ENCODE measurements around the gene SIX4.
"Not testable (repeated sequence)": the region's sequence is repeated elsewhere in the genome, so short reads cannot be mapped to it uniquely, and the experiment has no call there.

Gene SIX4

DNA sequence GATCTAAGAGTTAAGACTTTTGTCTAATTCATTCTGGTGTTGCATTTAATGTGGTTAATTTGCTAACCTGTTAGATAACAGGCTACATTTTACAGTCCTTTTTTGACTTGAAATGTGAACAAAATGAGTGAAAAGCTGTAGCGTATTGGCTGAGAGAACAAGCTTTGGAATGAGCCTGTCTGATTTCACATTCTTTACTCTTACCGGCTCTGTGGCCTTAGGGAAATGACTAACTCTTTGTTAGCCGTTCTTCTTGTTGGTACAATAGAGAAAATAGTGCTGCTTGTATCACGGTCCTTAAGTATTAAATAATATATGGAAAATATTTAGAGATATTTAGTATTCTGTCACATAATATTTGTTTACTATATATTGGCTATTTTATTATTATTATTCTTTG lies 12.3 kb upstream of the SIX4 start:
- H3K4me3 ChIP-seq (ENCODE audit: low read length): no peak overlapping the region
- no peaks in the 10 kb centered on the region for H3K36me3 ChIP-seq (replicated peaks; ENCODE audit: low read depth, low read length)
- no peak overlapping the region for H3K9ac ChIP-seq (ENCODE audit: low read length)
- peaks cover 63% of the 10 kb centered on the region for H3K79me2 ChIP-seq (ENCODE audit: low read length)
- no peaks in the 10 kb centered on the region for H3K9me3 ChIP-seq (ENCODE audit: insufficient read depth, low read length)
- no peak for TF ChIP-seq EZH2phosphoT487 (IDR thresholded peaks at IDR 0.05; ENCODE audit: low read depth)
- TF ChIP-seq, protein P1, sequence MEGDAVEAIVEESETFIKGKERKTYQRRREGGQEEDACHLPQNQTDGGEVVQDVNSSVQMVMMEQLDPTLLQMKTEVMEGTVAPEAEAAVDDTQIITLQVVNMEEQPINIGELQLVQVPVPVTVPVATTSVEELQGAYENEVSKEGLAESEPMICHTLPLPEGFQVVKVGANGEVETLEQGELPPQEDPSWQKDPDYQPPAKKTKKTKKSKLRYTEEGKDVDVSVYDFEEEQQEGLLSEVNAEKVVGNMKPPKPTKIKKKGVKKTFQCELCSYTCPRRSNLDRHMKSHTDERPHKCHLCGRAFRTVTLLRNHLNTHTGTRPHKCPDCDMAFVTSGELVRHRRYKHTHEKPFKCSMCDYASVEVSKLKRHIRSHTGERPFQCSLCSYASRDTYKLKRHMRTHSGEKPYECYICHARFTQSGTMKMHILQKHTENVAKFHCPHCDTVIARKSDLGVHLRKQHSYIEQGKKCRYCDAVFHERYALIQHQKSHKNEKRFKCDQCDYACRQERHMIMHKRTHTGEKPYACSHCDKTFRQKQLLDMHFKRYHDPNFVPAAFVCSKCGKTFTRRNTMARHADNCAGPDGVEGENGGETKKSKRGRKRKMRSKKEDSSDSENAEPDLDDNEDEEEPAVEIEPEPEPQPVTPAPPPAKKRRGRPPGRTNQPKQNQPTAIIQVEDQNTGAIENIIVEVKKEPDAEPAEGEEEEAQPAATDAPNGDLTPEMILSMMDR (IDR thresholded peaks at IDR 0.05; ENCODE audit: low read depth, low read length): no peak
- H3K27me3 ChIP-seq (ENCODE audit: low read depth, low read length): no peaks in the 10 kb centered on the region
- H4K20me1 ChIP-seq (ENCODE audit: insufficient read depth, low read length): peaks cover 12% of the 10 kb centered on the region; the same call in 1 of the 2 replicates
- peaks cover 15% of the 10 kb centered on the region for H3K4me1 ChIP-seq (ENCODE audit: low read length)
- peak overlapping the region; percentile 90; the same call in 1 of the 2 replicates for H3K4me2 ChIP-seq (ENCODE audit: low read length)
- H2AFZ ChIP-seq (ENCODE audit: low read depth, low read length): no peak overlapping the region
- no peak overlapping the region for H3K27ac ChIP-seq (ENCODE audit: low read length)

DNA sequence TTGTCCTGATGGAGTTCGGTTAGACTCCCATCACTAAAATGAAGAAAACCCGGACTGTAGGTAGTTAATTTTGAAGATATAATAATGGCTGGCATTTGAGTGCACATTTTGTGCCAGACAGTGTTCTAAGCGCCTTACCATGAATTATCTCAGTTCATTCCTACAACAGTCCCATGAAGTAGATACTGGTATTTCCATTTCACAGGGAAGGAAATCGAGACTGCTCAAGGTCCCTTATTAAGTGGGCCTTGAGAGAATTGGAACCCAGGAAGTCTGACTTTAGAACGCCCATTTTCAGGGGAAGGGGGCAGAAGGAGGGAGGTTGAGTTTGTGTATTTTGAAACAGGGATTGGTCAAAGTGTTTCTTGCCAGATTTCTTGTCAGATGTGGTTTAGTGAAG lies 11.3 kb upstream of the SIX4 start:
- Histone ChIP-seq H3K9ac (ENCODE audit: low read length) (peak overlapping the region; percentile 79), H3K27ac (ENCODE audit: low read length) (no peak overlapping the region), H3K4me3 (ENCODE audit: low read length) (peak overlapping the region; percentile 85), H4K20me1 (ENCODE audit: insufficient read depth, low read length) (peaks cover 10% of the 10 kb centered on the region; the same call in 1 of the 2 replicates), H3K4me2 (ENCODE audit: low read length) (peak overlapping the region; percentile 90), H3K9me3 (ENCODE audit: insufficient read depth, low read length) (no peaks in the 10 kb centered on the region), H3K79me2 (ENCODE audit: low read length) (peaks cover 55% of the 10 kb centered on the region), H3K4me1 (ENCODE audit: low read length) (peaks cover 15% of the 10 kb centered on the region), H3K27me3 (ENCODE audit: low read depth, low read length) (no peaks in the 10 kb centered on the region), H3K36me3 (replicated peaks; ENCODE audit: low read depth, low read length) (no peaks in the 10 kb centered on the region), H2AFZ (ENCODE audit: low read depth, low read length) (no peak overlapping the region)
- TF ChIP-seq, protein P1 (IDR thresholded peaks at IDR 0.05; ENCODE audit: low read depth, low read length): no peak
- no peak for TF ChIP-seq EZH2phosphoT487 (IDR thresholded peaks at IDR 0.05; ENCODE audit: low read depth)

DNA sequence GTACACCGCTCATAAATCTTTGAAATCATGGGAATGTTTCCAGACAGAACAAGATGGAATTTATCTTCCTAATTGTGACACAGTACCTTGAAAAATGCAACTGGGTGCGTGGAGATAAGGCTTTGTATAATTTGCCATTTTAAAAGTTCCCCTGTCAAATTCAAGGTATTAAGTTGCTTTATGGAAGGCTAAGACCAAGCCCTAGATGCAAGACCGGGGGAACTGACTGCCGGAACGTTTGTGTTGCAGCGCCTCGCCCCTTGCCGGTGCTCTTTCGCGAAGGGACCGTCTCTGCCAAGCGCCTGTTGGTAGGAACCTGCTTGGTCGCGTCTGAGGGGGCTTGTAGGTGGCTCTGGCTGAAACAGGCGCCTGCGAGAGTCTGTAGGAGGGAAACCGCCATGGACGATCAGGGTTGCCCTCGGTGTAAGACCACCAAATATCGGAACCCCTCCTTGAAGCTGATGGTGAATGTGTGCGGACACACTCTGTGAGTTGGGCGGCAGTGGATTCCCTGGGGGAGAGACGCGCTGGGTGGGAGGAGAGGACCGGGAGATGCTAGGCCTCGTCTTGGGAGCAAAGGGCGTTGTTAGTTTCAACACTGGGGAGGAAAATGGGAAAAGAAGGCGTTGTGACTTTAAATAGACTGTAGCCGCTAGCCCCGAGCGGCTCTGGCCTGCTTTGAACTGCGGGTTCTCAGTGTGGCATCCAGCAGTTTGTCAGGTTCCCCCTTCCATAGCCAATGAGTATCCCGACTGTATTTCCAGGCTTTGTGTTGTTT lies 10.5 kb upstream of the SIX4 start, which contains the start of gene MNAT1:
Gene MNAT1 (plus strand): TSS at position 297 of the 778 bp plus-strand sequence. CDS start 102 bp downstream, at position 399.
- Histone ChIP-seq H3K4me1 (ENCODE audit: low read length) (peaks cover 15% of the 10 kb centered on the region), H3K4me3 (ENCODE audit: low read length) (peak within 1 kb of the TSS; percentile 85), H3K27me3 (ENCODE audit: low read depth, low read length) (no peaks in the 10 kb centered on the region; the same call in 1 of the 2 replicates), H3K4me2 (ENCODE audit: low read length) (peak within 1 kb of the TSS; percentile 90), H2AFZ (ENCODE audit: low read depth, low read length) (peak within 1 kb of the TSS; percentile 96), H3K9me3 (ENCODE audit: insufficient read depth, low read length) (no peaks in the 10 kb centered on the region), H3K79me2 (ENCODE audit: low read length) (peaks cover 49% of the 10 kb centered on the region), H4K20me1 (ENCODE audit: insufficient read depth, low read length) (peaks cover 10% of the 10 kb centered on the region; the same call in 1 of the 2 replicates), H3K36me3 (replicated peaks; ENCODE audit: low read depth, low read length) (no peaks in the 10 kb centered on the region), H3K9ac (ENCODE audit: low read length) (peak within 1 kb of the TSS; percentile 79), H3K27ac (ENCODE audit: low read length) (no peak within 1 kb of the TSS; the same call in 1 of the 2 replicates)
- TF ChIP-seq, protein P1 (IDR thresholded peaks at IDR 0.05; ENCODE audit: low read depth, low read length): no peak
- TF ChIP-seq EZH2phosphoT487 (IDR thresholded peaks at IDR 0.05; ENCODE audit: low read depth): no peak

DNA sequence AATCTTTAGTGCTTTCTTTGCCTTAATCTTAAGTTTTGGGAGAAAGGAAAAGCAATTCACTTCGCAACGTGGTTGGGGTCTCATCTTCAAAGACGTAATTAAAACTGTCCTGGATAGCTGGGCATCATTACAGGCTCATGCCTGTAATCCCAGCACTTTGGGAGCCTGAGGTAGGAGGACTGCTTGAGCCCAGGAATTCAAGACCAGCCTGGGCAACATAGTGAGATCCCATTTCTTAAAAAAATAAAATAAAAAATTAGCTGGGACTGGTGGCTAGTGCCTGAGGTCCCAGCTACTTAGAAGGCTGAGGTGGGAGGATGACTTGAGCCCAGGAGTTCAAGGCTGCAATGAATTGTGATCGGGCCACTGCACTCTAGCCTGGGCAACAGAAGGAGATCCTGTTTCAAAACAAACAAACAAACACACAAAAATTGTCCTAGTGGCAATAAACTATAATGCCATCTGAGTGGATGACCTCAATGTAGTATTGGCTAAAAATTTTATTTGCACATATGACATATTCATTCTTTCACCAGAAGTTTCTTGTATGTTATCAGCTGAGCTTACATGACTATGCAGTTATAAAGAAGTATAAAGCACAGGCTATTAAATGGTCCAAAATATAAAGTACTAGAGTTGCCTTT lies 8.8 kb upstream of the SIX4 start:
- no peaks in the 10 kb centered on the region for H3K9me3 ChIP-seq (ENCODE audit: insufficient read depth, low read length)
- no peaks in the 10 kb centered on the region; the same call in 1 of the 2 replicates for H3K27me3 ChIP-seq (ENCODE audit: low read depth, low read length)
- H3K36me3 ChIP-seq (replicated peaks; ENCODE audit: low read depth, low read length): no peaks in the 10 kb centered on the region
- H2AFZ ChIP-seq (ENCODE audit: low read depth, low read length): no peak overlapping the region
- H3K9ac ChIP-seq (ENCODE audit: low read length): no peak overlapping the region
- H3K4me2 ChIP-seq (ENCODE audit: low read length): no peak overlapping the region
- 0 out of 2 replicates have a peak, but pooled peaks cover 5% of the 10 kb centered on the region for H4K20me1 ChIP-seq (ENCODE audit: insufficient read depth, low read length)
- peaks cover 15% of the 10 kb centered on the region for H3K4me1 ChIP-seq (ENCODE audit: low read length)
- H3K27ac ChIP-seq (ENCODE audit: low read length): no peak overlapping the region
- TF ChIP-seq, protein P1 (IDR thresholded peaks at IDR 0.05; ENCODE audit: low read depth, low read length): no peak
- no peak for TF ChIP-seq EZH2phosphoT487 (IDR thresholded peaks at IDR 0.05; ENCODE audit: low read depth)
- H3K79me2 ChIP-seq (ENCODE audit: low read length): peaks cover 32% of the 10 kb centered on the region
- no peak overlapping the region for H3K4me3 ChIP-seq (ENCODE audit: low read length)

DNA sequence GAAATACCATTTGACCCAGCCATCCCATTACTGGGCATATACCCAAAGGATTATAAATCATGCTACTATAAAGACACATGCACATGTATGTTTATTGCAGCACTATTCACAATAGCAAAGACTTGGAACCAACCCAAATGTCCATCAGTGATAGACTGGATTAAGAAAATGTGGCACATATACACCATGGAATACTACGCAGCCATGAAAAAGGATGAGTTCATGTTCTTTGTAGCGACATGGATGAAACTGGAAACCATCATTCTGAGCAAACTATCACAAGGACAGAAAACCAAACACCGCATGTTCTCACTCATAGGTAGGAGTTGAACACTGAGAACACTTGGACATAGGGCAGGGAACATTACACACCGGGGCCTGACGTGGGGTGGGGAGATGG lies 7.1 kb upstream of the SIX4 start:
- not testable (repeated sequence) for H3K9ac ChIP-seq (ENCODE audit: low read length); H3K4me3 ChIP-seq (ENCODE audit: low read length); H3K36me3 ChIP-seq (replicated peaks; ENCODE audit: low read depth, low read length); H3K4me2 ChIP-seq (ENCODE audit: low read length); H3K9me3 ChIP-seq (ENCODE audit: insufficient read depth, low read length); H3K27ac ChIP-seq (ENCODE audit: low read length); H4K20me1 ChIP-seq (ENCODE audit: insufficient read depth, low read length); H2AFZ ChIP-seq (ENCODE audit: low read depth, low read length)
- Histone ChIP-seq H3K27me3 (ENCODE audit: low read depth, low read length) (peaks cover 10% of the 10 kb centered on the region; the same call in 1 of the 2 replicates), H3K4me1 (ENCODE audit: low read length) (peaks cover 13% of the 10 kb centered on the region), H3K79me2 (ENCODE audit: low read length) (peaks cover 17% of the 10 kb centered on the region)

Measured in OCI-LY3 (cell line).